Measurements from ENCODE around the gene TNS2. TPM values are rescaled to one million over a fixed set of nuclear protein-coding genes. Genes with fewer than 3 reads are reported as not detected.

Gene TNS2
- total RNA-seq, 1 experiment from 2014 or later = 4.4 TPM

- Histone ChIP-seq H3K9me3 (no peaks in the 10 kb centered on the region), H3K4me3 (ENCODE audit: low read depth, low read length) (no peak overlapping the region), H3K4me1 (peaks cover 51% of the 10 kb centered on the region), H3K36me3 (ENCODE audit: control insufficient read depth, insufficient read depth, low read length) (no peaks in the 10 kb centered on the region), H3K27me3 (replicated peaks; ENCODE audit: control insufficient read depth, insufficient read depth, low read length) (no peaks in the 10 kb centered on the region)
- ChIA-PET POLR2A (interaction anchor here (1.2 kb wide), 1 partner anchor 39 kb away, joined by 4 read pairs; the partner anchor contains the start of gene EIF4B), CTCF (interaction anchor here (1.0 kb wide), 1 partner anchor 160 kb away, joined by 4 read pairs; no protein-coding TSS in a partner anchor)
- Mint-ChIP-seq H3K4me3 (ENCODE audit: unreplicated experiment) (peak overlapping the region; percentile 87), H3K4me1 (ENCODE audit: low read depth, unreplicated experiment) (peaks cover 28% of the 10 kb centered on the region), H3K9me3 (ENCODE audit: unreplicated experiment) (no peaks in the 10 kb centered on the region), H3K27ac (ENCODE audit: unreplicated experiment) (peak overlapping the region; percentile 74), H3K36me3 (ENCODE audit: insufficient read depth, unreplicated experiment) (peaks cover 68% of the 10 kb centered on the region), H3K27me3 (ENCODE audit: insufficient read depth, unreplicated experiment) (no peaks in the 10 kb centered on the region)
- BruUV-seq (replicated peaks) = no TSS peak
- DNase-seq = no peak
- no peak for TF ChIP-seq CTCF (IDR thresholded peaks at IDR 0.05; ENCODE audit: insufficient read depth in 1 of 2, low read depth in 1 of 2, low read length in 1 of 2, severe bottlenecking in 1 of 2, unreplicated experiment in 1 of 2)
- intact Hi-C loops (cut with micrococcal nuclease; ENCODE audit: unreplicated experiment) = loop anchor here (5.0 kb wide), 1 partner anchor 163 kb away; no protein-coding TSS in a partner anchor
These were observed 4.8 kb upstream of the TNS2 start for GRCh38 chr12:53044896-53045695.

- Histone ChIP-seq H3K27me3 (replicated peaks; ENCODE audit: control insufficient read depth, insufficient read depth, low read length) (no peaks in the 10 kb centered on the region), H3K36me3 (ENCODE audit: control insufficient read depth, insufficient read depth, low read length) (no peaks in the 10 kb centered on the region), H3K9me3 (no peaks in the 10 kb centered on the region), H3K4me3 (ENCODE audit: low read depth, low read length) (peak overlapping the region; percentile 74), H3K4me1 (peaks cover 57% of the 10 kb centered on the region)
- Mint-ChIP-seq H3K36me3 (ENCODE audit: insufficient read depth, unreplicated experiment) (peaks cover 62% of the 10 kb centered on the region), H3K4me3 (ENCODE audit: unreplicated experiment) (peak overlapping the region; percentile 87), H3K9me3 (ENCODE audit: unreplicated experiment) (no peaks in the 10 kb centered on the region), H3K4me1 (ENCODE audit: low read depth, unreplicated experiment) (peaks cover 28% of the 10 kb centered on the region), H3K27me3 (ENCODE audit: insufficient read depth, unreplicated experiment) (no peaks in the 10 kb centered on the region), H3K27ac (ENCODE audit: unreplicated experiment) (peak overlapping the region; percentile 74)
- TF ChIP-seq CTCF (IDR thresholded peaks at IDR 0.05; ENCODE audit: insufficient read depth in 1 of 2, low read depth in 1 of 2, low read length in 1 of 2, severe bottlenecking in 1 of 2, unreplicated experiment in 1 of 2) = no peak
- no peak for DNase-seq
- BruUV-seq (replicated peaks) = no TSS peak
- intact Hi-C loops (cut with micrococcal nuclease; ENCODE audit: unreplicated experiment) = loop anchor here (5.0 kb wide), 1 partner anchor 163 kb away; no protein-coding TSS in a partner anchor
- ChIA-PET CTCF (interaction anchor here (1.0 kb wide), 1 partner anchor 161 kb away, joined by 4 read pairs; no protein-coding TSS in a partner anchor), POLR2A (no interaction called here)
These were observed 4.2 kb upstream of the TNS2 start for GRCh38 chr12:53045696-53046045.

- Mint-ChIP-seq H3K27ac (ENCODE audit: unreplicated experiment) (peak overlapping the region; percentile 74), H3K27me3 (ENCODE audit: insufficient read depth, unreplicated experiment) (no peaks in the 10 kb centered on the region), H3K9me3 (ENCODE audit: unreplicated experiment) (no peaks in the 10 kb centered on the region), H3K36me3 (ENCODE audit: insufficient read depth, unreplicated experiment) (peaks cover 54% of the 10 kb centered on the region), H3K4me1 (ENCODE audit: low read depth, unreplicated experiment) (peaks cover 28% of the 10 kb centered on the region), H3K4me3 (ENCODE audit: unreplicated experiment) (peak overlapping the region; percentile 87)
- Histone ChIP-seq H3K4me3 (ENCODE audit: low read depth, low read length) (peak overlapping the region; percentile 74), H3K27me3 (replicated peaks; ENCODE audit: control insufficient read depth, insufficient read depth, low read length) (no peaks in the 10 kb centered on the region), H3K9me3 (no peaks in the 10 kb centered on the region), H3K36me3 (ENCODE audit: control insufficient read depth, insufficient read depth, low read length) (no peaks in the 10 kb centered on the region), H3K4me1 (peaks cover 68% of the 10 kb centered on the region)
- peak; percentile 62 to 76 for DNase-seq
- POLR2A ChIA-PET = interaction anchor here (0.6 to 1.4 kb wide), 2 partner anchors 32 to 179 kb away, joined by 6 read pairs; partner anchors contain the start of gene SPRYD3
- CTCF ChIA-PET = interaction anchor here (0.6 kb wide), 1 partner anchor 71 kb away, joined by 4 read pairs; no protein-coding TSS in a partner anchor
- no peak for TF ChIP-seq CTCF (IDR thresholded peaks at IDR 0.05; ENCODE audit: insufficient read depth in 1 of 2, low read depth in 1 of 2, low read length in 1 of 2, severe bottlenecking in 1 of 2, unreplicated experiment in 1 of 2)
- intact Hi-C loops (cut with micrococcal nuclease; ENCODE audit: unreplicated experiment) = loop anchor here (5.0 kb wide), 1 partner anchor 164 kb away; no protein-coding TSS in a partner anchor
- TSS peak; percentile 8 for BruUV-seq (replicated peaks)
These were observed 3.1 kb upstream of the TNS2 start for GRCh38 chr12:53046655-53047220.

All from Caco-2 (cell line).